Pancreas (tissue), 10 donors: ENCODE measurements around the gene ZNF791. TPM values are rescaled to one million over a fixed set of nuclear protein-coding genes. Genes with fewer than 3 reads are reported as not detected.
A peak's percentile ranks its signal among the peaks of the same experiment; 100 is the strongest.

ENCODE experiments used
- ATAC-seq, 4 donors: fragments of 200-7000 bp; cut with Tn5 transposase; one replicate each; pipeline versions ENCODE4 v1.8.0 to v1.9.1; 2020; ENCODE audit warnings: mild to moderate bottlenecking in 4 of 4, moderate library complexity in 4 of 4
- DNase-seq, 6 donors: peaks; one replicate each; pipeline ENCODE4 v3.0.0-alpha.2; 2020
- FAIRE-seq: peaks from 2 replicates; lab custom pipeline; 2012; peaks lifted over from hg19 to GRCh38; lab: Jason Lieb, UNC
- H3K27ac ChIP-seq, 4 donors: fragments of 200-600 bp; sonication (generic); 1 replicate in 3 of 4; 2 replicates in 1 of 4; pipeline versions ENCODE4 v1.5.0 to v1.8.0; 2020
- H3K27me3 ChIP-seq, 4 donors: fragments of 200-600 bp; one replicate each; pipeline ENCODE4 v1.8.0; 2021
- H3K36me3 ChIP-seq, 3 donors: fragments of 200-600 bp; sonication (generic) in 1 of 3; one replicate each; pipeline versions ENCODE4 v1.5.0 to v1.8.0; 2020 to 2021
- H3K4me1 ChIP-seq, 3 donors: fragments of 200-600 bp; one replicate each; pipeline ENCODE4 v1.8.0; 2021
- H3K4me3 ChIP-seq, 4 donors: fragments of 200-600 bp; sonication (generic) in 2 of 4; one replicate each; pipeline versions ENCODE4 v1.5.0 to v1.8.0; 2020 to 2021
- H3K9me3 ChIP-seq, 4 donors: fragments of 200-600 bp; one replicate each; pipeline ENCODE4 v1.8.0; 2021
- WGBS, 2 donors: extraction: QIAGEN DNeasy Blood & Tissue Kit; methylation state at CpG; one replicate each; pipeline ENCODE4 v1.1.7; 2013; 5-methylcytosine and 5-hydroxymethylcytosine counted together
- intact Hi-C, 3 donors: fragments of 100-400 bp; cut with DNase I; formaldehyde crosslinking; loops; one replicate each; pipeline versions ENCODE4 v1.11.1 to v1.14.2; 2022
- polyA plus RNA-seq, 2 donors: library from polyadenylated mRNA; stranded (reverse); fragments of 200-250 nt; gene quantifications; one replicate each; pipeline ENCODE4 v1.2.3, GENCODE V29; 2013
- total RNA-seq, 6 donors: library from RNA; stranded (reverse); fragmentation: NEBNext Ultra II Directional in 4 of 6; extraction: Animal tissue kit (Norgen Biotek cat#: 25700) in 4 of 6; gene quantifications; one replicate each; pipeline versions ENCODE4 v1.2.1 to v1.2.4, GENCODE V29; 2021 to 2023
- TF ChIP-seq, protein P1 (sequence below), 4 donors: fragments of 200-600 bp; sonication (generic) in 3 of 4; IDR thresholded peaks; one replicate each; pipeline versions ENCODE4 v1.5.0 to v1.8.0; 2021; ENCODE audit warnings: antibody characterized with exemption in 4 of 4
- donor health status: healthy with polysubstance abuse.
- donor health status: DM: no; HTN: no; CAD: no; lungs with moderate emphysema.
- donor health status: DM: no; HTN: no; CAD: no.
- donor health status: control.
- donor health status: control.
- donor health status: Bipolar disorder and iron deficiency.
- donor health status: DM: yes; HTN: yes; CAD: no.
- donor health status: DM: no; HTN: no; CAD: no.
- donor health status: DM: no; HTN: no; CAD: no.
- donor health status: DM: yes; HTN: yes; CAD: no.

The ZNF791 gene
- total and polyA plus RNA-seq, 8 donors: 6.1 to 16.7 (median 10.9) TPM

DNA sequence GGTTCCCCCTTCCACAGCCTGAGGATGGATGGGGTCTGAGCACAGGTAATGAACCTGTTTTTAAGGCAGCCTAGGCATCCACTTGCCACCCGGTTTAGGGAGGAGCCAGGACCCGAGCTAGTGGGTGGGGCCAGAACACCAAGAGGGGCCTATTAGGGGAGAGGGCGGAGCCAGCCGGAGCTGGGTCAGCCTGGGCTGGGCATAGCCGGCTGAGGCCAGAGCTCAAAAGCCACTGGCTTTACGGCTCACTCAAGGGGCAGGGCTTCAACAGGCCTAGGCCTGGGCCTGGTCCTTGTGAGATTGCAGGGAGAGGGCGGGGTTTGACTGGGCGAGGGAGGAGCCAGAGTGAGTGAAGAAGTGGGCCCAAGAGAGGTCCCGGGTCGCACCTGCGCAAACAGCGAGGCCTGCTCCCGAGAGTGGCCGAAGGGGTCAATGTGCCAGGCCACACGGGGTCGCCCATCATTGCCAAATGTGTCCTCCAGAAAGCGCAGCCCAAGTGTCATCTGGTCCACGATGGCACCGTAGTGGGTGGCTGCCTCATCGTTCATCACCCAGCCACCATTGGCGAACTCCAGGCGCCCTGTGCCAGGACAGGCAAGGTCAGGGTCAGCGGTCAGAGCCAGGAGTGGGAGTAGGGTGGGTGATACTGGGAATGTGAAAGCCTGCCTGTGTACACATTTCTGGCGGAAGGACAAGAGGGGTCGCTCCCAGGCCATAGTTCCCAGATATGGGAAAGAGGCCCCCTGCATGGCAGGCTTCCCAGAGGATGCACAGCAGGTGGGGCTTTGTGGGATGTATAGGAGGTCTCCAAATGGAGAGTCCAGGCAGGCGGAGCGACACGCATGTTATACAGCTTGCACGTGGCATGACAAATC, 53.9 kb downstream of the ZNF791 start:
- no peaks in the 10 kb centered on the region for H3K27me3 ChIP-seq
- H3K27ac ChIP-seq: no peak overlapping the region
- H3K36me3 ChIP-seq: peaks cover 0 to 12% (median 0%) of the 10 kb centered on the region in 3 donors
- peaks cover 4 to 21% (median 7%) of the 10 kb centered on the region in 3 donors for H3K4me1 ChIP-seq
- no peaks in the 10 kb centered on the region for H3K9me3 ChIP-seq
- H3K4me3 ChIP-seq: peak overlapping the region in 1 of 4 donors; percentile 84
- DNase-seq (no peak), ATAC-seq (no peak), FAIRE-seq (no peak)
- TF ChIP-seq, protein P1, sequence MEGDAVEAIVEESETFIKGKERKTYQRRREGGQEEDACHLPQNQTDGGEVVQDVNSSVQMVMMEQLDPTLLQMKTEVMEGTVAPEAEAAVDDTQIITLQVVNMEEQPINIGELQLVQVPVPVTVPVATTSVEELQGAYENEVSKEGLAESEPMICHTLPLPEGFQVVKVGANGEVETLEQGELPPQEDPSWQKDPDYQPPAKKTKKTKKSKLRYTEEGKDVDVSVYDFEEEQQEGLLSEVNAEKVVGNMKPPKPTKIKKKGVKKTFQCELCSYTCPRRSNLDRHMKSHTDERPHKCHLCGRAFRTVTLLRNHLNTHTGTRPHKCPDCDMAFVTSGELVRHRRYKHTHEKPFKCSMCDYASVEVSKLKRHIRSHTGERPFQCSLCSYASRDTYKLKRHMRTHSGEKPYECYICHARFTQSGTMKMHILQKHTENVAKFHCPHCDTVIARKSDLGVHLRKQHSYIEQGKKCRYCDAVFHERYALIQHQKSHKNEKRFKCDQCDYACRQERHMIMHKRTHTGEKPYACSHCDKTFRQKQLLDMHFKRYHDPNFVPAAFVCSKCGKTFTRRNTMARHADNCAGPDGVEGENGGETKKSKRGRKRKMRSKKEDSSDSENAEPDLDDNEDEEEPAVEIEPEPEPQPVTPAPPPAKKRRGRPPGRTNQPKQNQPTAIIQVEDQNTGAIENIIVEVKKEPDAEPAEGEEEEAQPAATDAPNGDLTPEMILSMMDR (IDR thresholded peaks at IDR 0.05): no peak
- WGBS, 2 donors: 86 to 89% methylated on average over 29 of the region's 29 CpGs
- intact Hi-C loops: no loop called here

DNA sequence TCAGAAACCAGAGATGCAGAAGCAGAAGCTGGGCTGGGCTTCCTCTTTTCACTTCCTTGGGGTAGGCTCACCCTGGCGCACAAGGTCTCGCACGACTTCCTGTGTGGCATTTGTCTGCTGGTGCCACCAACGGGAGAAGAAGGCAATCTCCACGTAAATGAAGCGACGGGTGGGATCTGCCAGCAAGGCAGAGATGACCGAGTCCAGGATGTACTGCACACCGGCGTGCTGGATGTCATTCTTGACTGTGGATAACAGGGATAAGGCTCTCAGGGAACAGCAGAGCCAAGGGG, 54.5 kb downstream of the ZNF791 start:
- Histone ChIP-seq H3K27me3 (no peaks in the 10 kb centered on the region), H3K4me3 (peak overlapping the region in 1 of 4 donors; percentile 84), H3K36me3 (peaks cover 0 to 12% (median 0%) of the 10 kb centered on the region in 3 donors), H3K4me1 (peaks cover 4 to 21% (median 7%) of the 10 kb centered on the region in 3 donors), H3K9me3 (no peaks in the 10 kb centered on the region), H3K27ac (no peak overlapping the region)
- peak in 1 of 6 donors; percentile 56 for DNase-seq
- ATAC-seq: no peak
- intact Hi-C loops: no loop called here
- no peak for FAIRE-seq
- WGBS, 2 donors: 85 to 93% methylated on average over 10 of the region's 10 CpGs
- TF ChIP-seq, protein P1 (IDR thresholded peaks at IDR 0.05): no peak

DNA sequence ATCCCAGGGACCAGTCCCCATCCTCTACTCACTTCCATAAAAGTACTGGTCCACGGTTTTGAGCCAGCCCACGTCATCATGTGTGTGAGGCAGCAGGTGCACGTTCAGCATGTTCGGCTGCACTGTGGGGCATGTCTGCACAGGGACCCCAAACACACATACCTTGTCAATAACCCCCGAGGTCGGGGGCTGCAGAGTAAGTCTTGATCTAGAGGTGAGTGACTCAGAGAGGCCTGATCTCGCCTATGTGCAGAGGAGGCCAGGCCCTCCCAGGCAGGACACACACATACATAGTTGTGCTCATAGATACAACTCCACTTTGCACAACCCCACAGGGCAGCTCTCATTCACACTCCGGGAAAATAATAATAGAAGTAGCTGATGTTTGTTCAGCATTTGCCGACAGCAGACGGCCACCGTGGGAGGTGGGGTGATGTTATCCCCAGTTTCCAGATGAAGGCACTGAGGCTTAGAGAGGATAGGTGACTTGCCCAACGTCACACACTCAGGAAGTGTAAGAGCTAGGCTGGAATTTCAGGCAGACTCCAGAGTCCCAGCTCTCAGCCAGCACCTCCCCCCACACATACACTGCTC, 55.0 kb downstream of the ZNF791 start:
- H3K36me3 ChIP-seq: peaks cover 0 to 10% (median 0%) of the 10 kb centered on the region in 3 donors
- FAIRE-seq (no peak), DNase-seq (no peak), ATAC-seq (no peak)
- intact Hi-C loops: no loop called here
- WGBS, 2 donors: 36 to 50% methylated on average over 12 of the region's 12 CpGs
- H3K27me3 ChIP-seq: no peaks in the 10 kb centered on the region
- peak overlapping the region; percentile 75 to 84 (median 82) for H3K4me3 ChIP-seq
- peaks cover 4 to 26% (median 7%) of the 10 kb centered on the region in 3 donors for H3K4me1 ChIP-seq
- TF ChIP-seq, protein P1 (IDR thresholded peaks at IDR 0.05): no peak
- H3K27ac ChIP-seq: peak overlapping the region in 1 of 4 donors; percentile 63
- no peaks in the 10 kb centered on the region for H3K9me3 ChIP-seq

DNA sequence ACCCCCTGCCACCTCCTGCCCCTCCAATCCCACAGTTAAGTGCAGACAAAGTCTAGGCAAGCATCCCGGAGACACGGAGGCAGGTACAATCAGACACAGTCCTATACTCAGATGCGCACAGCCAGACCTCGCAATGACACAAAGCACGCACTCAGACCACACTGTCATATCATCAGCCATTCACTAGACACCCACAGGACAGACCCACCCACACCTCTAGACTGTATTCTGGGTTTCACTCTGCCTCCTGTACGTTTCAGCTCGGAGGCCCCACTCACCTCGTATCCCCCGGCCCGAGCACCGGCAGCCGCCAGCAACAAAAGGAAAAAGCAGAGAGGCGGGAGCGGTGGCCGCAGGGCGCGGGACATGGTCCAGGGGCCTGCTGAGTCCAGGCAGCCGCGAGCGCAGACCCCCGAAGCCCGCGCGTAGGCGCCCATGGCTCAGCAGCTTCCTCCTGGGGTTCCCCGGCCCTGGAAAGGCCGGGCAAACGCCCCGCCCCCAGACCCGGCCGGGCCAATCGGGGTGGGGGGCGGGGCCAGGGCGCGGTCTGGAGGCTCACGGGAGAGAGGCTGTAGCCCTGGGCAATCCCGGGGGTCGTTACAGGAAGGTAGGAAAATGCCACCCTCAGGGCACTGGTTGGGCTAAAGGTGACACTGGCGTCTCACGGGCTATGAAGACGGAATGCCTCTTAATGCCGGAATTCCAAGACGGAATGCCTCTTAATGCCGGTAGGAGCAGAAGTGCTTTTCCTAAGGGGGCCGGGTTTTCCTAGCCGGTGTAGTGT, 55.7 kb downstream of the ZNF791 start, which contains the start of the genes MAN2B1 and WDR83:
TSS of gene MAN2B1 (minus strand) at position 478 of the 784 bp plus-strand sequence. CDS start at position 437, 41 bp downstream.
TSS of gene WDR83 (plus strand) at position 543 of the 784 bp plus-strand sequence. CDS start 2,984 bp downstream, outside the sequence.
- Histone ChIP-seq H3K27me3 (no peaks in the 10 kb centered on the region), H3K9me3 (no peaks in the 10 kb centered on the region), H3K4me1 (peaks cover 4 to 29% (median 7%) of the 10 kb centered on the region in 3 donors), H3K27ac (peak within 1 kb of the TSS in 3 of 4 donors; percentile 33 to 63 (median 40)), H3K4me3 (peak within 1 kb of the TSS; percentile 75 to 84 (median 82)), H3K36me3 (peaks cover 0 to 6% (median 0%) of the 10 kb centered on the region in 3 donors)
- DNase-seq (peak in 5 of 6 donors; percentile 58 to 88 (median 72)), ATAC-seq (peak; percentile 77 to 87 (median 84)), FAIRE-seq (no peak)
- WGBS, 2 donors: 1% methylated on average over 42 to 46 of the region's 46 CpGs
- intact Hi-C loops: no loop called here
- TF ChIP-seq, protein P1 (IDR thresholded peaks at IDR 0.05): no peak
